ENCODE results near the gene FAM131A. TPM values are rescaled to one million over a fixed set of nuclear protein-coding genes. Genes with fewer than 3 reads are reported as not detected.

The FAM131A gene
- polyA plus RNA-seq, 4 donors = 9.7 to 15.8 (median 13.0) TPM

DNA sequence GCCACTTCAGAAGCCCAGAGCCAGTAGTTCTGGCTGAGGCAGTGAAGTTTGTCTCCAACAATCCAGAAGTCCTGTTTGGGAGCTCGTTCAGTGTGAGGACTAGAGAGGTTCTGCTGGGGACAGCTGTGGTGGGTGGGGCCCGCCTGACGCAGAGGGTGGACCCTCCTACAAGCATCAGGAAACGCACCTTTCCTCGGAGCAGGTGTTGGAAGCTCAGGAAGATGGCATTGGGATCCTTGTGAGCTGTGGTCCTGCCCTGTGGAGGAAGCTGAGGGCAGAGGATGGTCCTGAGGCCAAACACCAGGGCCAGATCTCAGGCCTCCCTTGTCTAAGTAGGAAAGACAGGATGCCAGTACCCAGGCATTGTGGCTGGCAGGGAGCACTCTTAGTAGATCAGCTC is 35.5 kb downstream of the FAM131A start:
- DNase-seq (ENCODE audit: low read depth in 4 of 4, low spot score in 2 of 4) = no peak

DNA sequence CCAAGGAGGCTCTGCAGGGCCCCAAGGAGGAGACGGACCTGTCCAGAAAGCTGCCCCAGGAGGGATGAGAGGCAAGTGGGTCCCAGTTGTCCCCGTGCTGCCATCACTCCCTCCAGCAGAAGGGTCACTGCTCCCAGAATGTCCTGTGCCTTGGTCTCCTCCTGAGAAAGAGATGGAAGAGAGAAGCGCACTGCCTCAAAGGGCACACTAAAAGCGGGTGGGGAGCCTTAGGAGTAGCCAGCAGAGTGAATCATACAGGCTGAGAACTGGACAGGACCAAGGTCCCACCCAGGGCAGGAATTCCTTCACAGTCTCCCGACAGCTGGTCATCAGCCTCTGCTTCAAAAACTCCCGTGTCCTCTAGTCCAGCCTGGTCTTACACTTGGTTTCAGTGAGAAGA is 36.0 kb downstream of the FAM131A start:
- no peak for DNase-seq (ENCODE audit: low read depth in 4 of 4, low spot score in 2 of 4)

DNA sequence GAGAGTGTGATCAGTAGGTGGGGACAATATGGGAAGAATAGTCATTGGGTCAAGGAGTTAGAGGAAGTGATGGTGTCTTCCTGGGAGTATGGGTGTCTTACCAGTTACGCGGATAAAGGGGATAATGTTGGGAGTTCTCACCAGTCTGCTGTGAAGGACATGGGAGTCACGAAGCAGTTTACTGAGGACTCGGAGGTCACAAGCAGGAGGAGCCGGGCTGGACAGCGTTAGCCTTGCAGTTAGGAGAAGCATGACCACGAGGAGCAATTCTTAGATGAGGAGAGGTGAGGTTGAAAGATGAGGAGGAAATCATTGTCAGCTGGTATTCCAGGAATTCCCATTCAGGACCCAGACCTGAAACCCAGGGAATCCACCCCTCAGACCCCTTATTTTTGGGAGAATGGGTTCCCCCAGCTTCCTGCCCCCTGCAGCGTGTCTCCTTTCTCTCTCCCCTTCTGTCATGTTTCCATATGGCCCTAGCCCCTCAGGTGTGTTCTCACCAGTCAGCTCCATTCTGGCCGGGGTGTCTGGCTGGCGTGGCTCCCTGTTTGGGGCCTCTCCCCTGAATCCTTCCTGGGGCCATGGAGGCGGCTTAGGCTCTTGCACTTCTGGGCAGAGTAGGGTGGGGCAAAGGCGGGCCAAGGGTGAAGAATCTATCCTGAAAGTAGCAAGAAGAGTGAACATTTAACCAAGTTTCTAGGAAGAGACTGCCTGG is 38.5 kb downstream of the FAM131A start:
- no peak for DNase-seq (ENCODE audit: low read depth in 4 of 4, low spot score in 2 of 4)

DNA sequence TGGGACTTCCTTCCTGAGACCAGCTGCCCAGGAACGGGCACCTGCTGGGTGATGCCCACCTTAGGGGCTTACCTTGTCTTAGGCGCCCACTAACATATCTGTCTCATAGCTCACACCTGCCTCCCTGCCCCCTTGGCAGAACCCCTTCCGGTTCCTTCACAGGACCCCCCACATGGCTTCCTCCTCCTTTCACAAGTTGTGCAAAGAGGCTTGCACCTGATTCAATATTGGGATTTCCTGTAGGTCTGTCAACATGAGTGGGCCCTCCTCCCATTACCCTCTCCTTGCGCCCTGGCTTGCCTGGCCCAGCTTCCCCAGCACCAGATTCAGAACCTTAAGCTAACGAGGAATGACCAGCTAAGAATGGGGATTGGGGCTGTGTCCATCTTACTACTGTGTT is 40.0 kb downstream of the FAM131A start:
- DNase-seq (ENCODE audit: low read depth in 4 of 4, low spot score in 2 of 4) = no peak

DNA sequence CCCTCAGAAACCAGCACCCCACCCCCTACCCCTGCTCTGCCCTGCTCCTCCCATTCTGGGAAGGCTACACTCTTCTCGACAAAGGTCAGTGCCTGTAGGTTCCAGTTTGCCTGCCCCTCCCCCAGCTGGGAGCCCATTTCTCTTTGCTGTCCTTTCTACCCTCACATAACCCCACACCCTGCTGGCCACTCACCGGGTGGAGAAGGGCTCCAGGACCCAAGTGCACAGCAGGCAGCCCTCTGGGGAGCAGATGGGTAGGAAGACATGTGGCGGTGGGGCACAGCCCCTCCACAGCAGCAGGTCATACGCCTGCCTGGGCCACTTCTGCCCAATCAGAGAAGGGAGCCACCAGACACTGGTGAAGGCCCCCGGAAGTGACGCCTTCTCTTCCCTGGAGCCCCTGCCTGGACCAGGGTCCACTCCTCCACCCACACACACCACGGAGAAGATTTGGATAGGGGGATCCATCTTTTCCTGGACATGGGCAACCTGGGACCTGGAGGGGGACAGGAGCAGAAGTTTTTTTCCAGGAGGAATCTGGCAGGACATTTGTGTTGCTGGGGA is 40.6 kb downstream of the FAM131A start, which contains the start of gene THPO:
Gene THPO, minus strand, starts transcription at position 326 of the 564 bp plus-strand sequence. CDS start 1,948 bp downstream, outside the sequence.
- DNase-seq (ENCODE audit: low read depth in 4 of 4, low spot score in 2 of 4) = no peak

DNA sequence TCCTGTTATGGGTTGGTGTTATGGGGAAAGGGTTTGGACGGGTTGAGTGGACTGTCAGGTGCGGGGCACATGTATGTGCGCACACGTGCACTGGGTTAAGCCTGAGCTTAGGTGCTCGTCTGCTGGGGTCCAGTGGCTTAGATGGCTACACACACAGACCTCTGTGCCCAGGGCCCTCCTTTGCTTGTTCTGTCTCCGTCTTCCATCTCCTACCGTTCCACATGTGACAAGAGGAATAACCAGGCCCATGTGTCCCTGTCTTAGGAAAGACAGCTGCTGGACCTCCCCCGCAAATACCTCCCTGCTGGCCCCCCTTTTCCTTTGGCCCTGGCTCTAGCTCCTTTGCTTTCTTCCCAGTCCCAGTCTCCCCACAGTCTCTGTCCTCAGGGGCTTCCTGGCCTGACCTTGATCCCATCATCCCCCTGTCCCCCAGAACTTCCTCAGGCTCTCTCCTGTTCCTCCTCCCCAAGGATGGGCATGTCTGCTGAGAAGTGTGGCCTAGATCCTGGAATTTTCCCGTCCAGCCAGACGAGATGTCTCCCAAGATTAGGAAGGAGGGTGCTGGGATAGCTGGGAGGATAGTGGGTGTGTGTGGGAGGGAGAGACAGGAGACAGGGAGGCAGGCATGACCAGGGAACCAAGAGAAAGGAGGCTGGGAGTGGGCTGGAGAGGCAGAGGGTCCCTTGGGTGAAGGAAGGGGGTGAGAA is 41.4 kb downstream of the FAM131A start:
- no peak for DNase-seq (ENCODE audit: low read depth in 4 of 4, low spot score in 2 of 4)

DNA sequence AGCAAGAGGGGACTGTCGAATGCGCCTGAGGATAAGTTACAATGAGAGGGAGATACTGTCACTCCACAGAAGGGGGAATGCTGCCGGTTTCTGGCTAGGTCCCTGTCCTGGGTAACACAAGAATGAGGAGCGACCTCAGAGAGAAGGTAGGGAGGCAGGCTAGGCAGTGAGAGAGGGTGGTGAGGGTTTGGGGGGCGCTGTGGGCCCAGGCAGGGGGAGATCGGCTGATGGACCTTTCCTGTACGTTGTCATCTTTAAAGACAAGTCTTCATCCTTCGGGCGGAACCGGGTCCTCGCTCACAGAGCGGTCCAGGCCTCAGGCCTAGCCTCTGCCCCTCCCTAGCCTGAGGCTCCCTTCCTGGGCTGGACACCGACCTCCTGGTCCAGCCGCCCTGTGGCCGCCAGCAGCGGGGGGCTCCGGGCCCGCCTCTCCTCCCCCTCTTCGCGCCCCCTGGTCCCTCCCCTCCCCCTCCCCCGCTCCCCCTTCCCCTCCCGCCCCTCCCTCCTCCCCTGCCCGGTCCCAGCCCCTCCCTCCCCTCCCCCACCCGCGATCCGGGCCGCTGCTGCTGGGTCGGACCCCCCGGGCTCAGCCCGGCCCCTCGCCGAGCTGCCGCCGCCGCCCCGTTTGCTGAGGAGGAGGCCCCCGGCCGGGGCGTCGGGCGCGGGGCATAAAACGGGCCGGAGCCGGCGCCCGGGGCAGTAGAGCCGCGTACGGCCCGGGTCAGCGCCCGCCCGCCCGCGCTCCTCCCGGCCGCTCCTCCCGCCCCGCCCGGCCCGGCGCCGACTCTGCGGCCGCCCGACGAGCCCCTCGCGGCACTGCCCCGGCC is 42.2 kb downstream of the FAM131A start, which contains the start of gene CHRD:
Gene CHRD, plus strand, starts transcription at position 697 of the 827 bp plus-strand sequence. CDS start 265 bp downstream, outside the sequence.
- DNase-seq (ENCODE audit: low read depth in 4 of 4, low spot score in 2 of 4) = no peak

DNA sequence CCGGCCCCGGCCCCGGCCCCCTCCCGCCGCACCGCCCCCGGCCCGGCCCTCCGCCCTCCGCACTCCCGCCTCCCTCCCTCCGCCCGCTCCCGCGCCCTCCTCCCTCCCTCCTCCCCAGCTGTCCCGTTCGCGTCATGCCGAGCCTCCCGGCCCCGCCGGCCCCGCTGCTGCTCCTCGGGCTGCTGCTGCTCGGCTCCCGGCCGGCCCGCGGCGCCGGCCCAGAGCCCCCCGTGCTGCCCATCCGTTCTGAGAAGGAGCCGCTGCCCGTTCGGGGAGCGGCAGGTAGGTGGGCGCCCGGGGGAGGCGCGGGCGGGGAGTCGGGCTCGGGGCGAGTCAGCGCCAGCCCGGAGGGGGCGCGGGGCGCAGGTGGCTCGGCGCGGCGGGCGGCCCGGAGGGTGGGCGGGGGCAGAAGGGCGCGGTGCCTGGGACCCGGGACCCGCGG is 42.8 kb downstream of the FAM131A start:
- DNase-seq (ENCODE audit: low read depth in 4 of 4, low spot score in 2 of 4) = no peak

DNA sequence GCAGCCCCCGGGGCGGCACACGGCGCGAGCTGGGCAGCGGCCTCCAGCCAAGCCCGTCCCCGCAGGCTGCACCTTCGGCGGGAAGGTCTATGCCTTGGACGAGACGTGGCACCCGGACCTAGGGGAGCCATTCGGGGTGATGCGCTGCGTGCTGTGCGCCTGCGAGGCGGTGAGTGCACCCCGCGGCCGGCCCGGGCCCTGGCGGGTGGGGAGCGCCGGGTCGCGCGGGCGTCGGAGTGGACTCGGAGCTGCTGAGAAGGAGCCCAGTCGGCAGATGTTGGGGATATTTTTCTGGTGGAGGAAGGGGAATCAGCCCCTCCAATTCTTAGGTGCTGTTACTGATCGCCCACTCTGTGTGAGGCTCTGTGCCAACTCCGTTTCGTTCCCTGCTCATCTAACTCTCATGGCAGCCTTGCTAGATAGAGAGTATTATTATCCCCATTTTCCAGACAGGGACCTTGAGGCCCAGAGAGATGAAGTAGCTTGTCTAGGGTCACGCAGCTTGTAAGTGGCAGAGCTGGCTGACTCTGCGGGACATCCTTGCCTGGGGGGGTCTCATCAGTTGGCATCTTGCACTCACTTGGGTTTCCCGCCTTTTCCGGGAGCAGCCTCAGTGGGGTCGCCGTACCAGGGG is 43.3 kb downstream of the FAM131A start:
- no peak for DNase-seq (ENCODE audit: low read depth in 4 of 4, low spot score in 2 of 4)

DNA sequence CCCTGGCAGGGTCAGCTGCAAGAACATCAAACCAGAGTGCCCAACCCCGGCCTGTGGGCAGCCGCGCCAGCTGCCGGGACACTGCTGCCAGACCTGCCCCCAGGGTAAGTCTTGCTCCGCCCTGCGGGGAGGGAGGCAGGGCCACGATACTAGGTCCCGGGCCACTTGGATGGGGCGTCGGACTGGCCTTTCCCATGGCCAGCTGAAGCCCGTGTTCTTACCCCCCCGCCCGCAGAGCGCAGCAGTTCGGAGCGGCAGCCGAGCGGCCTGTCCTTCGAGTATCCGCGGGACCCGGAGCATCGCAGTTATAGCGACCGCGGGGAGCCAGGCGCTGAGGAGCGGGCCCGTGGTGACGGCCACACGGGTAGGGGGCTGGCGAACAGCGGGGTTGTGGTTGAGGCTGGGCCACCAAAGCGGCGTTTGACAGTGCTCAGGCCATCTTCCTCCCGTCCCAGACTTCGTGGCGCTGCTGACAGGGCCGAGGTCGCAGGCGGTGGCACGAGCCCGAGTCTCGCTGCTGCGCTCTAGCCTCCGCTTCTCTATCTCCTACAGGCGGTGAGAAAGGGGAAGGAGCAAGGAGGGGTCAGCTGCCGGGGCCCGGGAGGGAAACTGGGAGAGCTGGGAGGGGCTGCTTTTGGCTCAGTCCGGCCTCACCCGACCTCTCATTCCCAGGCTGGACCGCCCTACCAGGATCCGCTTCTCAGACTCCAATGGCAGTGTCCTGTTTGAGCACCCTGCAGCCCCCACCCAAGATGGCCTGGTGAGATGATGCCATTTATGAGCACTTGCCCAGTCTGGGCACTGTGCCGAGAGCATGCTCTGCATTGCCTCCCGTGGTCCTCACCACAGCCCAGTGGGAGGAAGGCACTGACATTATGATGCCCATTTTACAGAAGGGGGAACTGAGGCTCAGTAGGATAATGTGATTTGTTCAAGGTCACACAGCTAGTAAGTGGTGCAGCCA is 44.1 kb downstream of the FAM131A start:
- no peak for DNase-seq (ENCODE audit: low read depth in 4 of 4, low spot score in 2 of 4)

DNA sequence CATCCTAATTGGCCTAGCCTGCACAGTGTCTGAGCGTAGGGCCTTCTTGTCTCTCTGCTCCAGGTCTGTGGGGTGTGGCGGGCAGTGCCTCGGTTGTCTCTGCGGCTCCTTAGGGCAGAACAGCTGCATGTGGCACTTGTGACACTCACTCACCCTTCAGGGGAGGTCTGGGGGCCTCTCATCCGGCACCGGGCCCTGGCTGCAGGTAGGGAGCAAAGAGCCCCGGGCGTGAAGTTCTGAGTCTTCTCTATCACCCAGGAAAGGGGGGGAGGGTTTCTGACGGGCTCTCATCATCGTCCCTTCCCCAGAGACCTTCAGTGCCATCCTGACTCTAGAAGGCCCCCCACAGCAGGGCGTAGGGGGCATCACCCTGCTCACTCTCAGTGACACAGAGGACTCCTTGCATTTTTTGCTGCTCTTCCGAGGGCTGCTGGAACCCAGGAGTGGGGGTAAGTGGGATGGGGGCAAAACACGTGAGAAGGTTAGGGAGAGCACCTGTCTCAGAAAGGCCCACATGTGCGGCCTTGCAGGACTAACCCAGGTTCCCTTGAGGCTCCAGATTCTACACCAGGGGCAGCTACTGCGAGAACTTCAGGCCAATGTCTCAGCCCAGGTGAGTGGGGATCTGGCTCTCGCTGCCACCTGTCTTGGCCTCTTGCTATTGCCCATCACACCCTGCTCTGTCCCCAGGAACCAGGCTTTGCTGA is 45.1 kb downstream of the FAM131A start:
- DNase-seq (ENCODE audit: low read depth in 4 of 4, low spot score in 2 of 4) = no peak

DNA sequence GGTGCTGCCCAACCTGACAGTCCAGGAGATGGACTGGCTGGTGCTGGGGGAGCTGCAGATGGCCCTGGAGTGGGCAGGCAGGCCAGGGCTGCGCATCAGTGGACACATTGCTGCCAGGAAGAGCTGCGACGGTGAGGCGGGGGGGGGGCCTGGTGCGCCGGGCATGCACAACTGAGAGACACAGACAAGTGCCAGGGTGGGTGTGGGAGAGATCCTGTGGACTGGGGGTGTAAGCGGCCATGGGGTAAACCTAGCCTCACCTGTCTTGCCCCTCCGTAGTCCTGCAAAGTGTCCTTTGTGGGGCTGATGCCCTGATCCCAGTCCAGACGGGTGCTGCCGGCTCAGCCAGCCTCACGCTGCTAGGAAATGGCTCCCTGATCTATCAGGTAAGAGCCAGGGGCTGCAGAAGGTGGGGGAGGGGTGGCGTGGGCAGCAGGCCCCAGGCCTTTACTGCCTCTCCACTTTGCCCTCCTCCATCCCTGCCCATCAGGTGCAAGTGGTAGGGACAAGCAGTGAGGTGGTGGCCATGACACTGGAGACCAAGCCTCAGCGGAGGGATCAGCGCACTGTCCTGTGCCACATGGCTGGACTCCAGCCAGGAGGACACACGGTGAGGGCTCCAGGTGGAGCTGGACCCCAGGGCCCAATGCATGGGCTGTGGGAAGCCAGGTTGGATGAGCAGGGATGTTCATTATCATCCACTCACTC is 45.8 kb downstream of the FAM131A start:
- DNase-seq (ENCODE audit: low read depth in 4 of 4, low spot score in 2 of 4) = no peak

DNA sequence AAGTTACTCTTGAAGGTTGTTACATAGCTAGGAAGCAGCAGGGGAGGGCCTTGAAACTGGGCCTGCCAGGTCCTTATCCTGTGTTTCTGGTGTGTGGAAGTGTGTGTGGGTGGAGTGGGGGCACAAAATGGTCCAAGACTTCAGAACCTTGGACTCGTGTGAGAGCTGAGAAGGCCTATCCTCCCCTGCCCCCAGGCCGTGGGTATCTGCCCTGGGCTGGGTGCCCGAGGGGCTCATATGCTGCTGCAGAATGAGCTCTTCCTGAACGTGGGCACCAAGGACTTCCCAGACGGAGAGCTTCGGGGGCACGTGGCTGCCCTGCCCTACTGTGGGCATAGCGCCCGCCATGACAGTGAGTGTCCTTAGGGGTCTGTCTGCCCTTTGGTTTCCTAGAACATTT is 46.9 kb downstream of the FAM131A start:
- DNase-seq (ENCODE audit: low read depth in 4 of 4, low spot score in 2 of 4) = no peak

DNA sequence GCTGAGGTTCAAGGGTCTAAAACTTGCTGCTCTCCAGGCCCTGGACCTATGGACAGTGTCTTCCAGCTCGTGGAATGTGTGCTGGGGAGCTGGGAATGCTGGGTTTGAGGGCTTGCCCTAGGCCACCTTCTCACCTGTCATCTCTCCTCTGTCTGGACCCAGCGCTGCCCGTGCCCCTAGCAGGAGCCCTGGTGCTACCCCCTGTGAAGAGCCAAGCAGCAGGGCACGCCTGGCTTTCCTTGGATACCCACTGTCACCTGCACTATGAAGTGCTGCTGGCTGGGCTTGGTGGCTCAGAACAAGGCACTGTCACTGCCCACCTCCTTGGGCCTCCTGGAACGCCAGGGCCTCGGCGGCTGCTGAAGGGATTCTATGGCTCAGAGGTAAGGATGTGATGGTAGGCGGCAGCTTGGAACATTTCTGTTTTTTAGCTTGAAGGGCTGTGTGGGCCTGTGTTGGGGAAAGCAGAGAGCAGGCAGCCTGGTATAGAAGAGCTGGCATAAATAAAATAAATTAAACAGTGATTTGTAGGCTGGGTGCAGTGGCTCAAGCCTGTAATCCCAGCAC is 47.5 kb downstream of the FAM131A start:
- DNase-seq (ENCODE audit: low read depth in 4 of 4, low spot score in 2 of 4) = no peak

DNA sequence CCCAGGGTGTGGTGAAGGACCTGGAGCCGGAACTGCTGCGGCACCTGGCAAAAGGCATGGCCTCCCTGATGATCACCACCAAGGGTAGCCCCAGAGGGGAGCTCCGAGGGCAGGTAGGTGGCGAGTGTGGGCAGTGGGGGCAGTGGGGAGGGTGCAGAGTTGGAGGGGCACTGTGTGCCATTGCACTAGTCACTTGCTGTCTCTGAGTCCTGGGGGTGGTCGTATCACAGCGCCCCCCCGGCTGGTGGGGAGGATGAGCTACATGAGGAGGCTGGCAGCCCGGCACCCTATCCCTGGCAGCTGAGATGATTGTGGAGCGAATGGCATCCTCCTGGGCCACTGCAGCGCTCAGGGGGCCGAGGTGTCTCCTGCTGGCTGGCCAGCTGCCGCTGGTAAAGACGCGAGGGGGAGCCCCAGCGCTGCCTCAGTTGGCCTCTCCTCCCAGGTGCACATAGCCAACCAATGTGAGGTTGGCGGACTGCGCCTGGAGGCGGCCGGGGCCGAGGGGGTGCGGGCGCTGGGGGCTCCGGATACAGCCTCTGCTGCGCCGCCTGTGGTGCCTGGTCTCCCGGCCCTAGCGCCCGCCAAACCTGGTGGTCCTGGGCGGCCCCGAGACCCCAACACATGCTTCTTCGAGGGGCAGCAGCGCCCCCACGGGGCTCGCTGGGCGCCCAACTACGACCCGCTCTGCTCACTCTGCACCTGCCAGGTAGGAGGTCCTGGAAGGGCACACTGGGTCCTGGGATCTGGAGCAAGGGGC is 48.8 kb downstream of the FAM131A start:
- no peak for DNase-seq (ENCODE audit: low read depth in 4 of 4, low spot score in 2 of 4)

DNA sequence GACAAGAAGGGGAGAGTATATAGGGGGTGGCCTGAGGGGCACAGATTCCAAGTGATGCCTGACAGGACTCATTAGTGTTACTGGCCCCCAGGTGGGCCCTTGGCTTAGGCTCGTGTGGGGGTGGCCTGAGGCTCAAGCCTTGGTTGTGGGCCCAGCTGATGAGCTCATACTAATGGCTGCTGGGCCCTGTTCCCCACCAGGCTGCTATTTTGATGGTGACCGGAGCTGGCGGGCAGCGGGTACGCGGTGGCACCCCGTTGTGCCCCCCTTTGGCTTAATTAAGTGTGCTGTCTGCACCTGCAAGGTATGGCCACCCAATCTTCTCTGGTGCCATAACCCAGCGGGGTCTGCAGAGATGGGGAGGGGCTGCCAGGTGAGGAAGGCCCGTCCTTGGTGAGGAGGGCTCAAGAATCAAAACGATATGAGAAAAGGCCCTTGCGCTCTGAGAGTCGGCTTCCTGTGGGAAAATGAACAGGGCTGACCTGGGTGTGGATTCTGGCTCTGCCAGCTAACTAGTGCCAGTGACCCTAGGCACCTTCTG is 49.8 kb downstream of the FAM131A start:
- no peak for DNase-seq (ENCODE audit: low read depth in 4 of 4, low spot score in 2 of 4)

Data from left renal cortex interstitium (tissue), 4 donors.